Right atrium auricular region (tissue), 2 donors: ENCODE measurements around the gene OSBPL2. TPM values are rescaled to one million over a fixed set of nuclear protein-coding genes. Genes with fewer than 3 reads are reported as not detected.

Experiments
- DNase-seq: peaks from one replicate; pipeline ENCODE4 v3.0.0-alpha.2; 2019; ENCODE audit warnings: low spot score
- H3K27ac ChIP-seq, 2 donors: fragments of 200-600 bp; sonication (generic); 1 replicate in 1 of 2; 2 replicates in 1 of 2; pipeline ENCODE4 v1.5.1; 2016 to 2019
- H3K27me3 ChIP-seq, 2 donors: fragments of 200-600 bp; sonication (generic); one replicate each; pipeline versions ENCODE4 v1.5.1 to v1.6.0; 2017 to 2019
- H3K36me3 ChIP-seq: fragments of 200-600 bp; sonication (generic); one replicate; pipeline ENCODE4 v1.5.1; 2016
- H3K4me1 ChIP-seq, 2 donors: fragments of 200-600 bp; sonication (generic); one replicate each; pipeline versions ENCODE4 v1.5.1 to v1.6.0; 2017 to 2019
- H3K4me3 ChIP-seq, 2 donors: fragments of 200-600 bp; sonication (generic); 1 replicate in 1 of 2; 2 replicates in 1 of 2; pipeline ENCODE4 v1.5.1; 2017 to 2019; ENCODE audit warnings: mild to moderate bottlenecking in 1 of 2, moderate library complexity in 1 of 2
- H3K9me3 ChIP-seq, 2 donors: fragments of 200-600 bp; sonication (generic); one replicate each; pipeline ENCODE4 v1.5.1; 2019
- total RNA-seq, 2 donors: library from RNA; depleted of rRNA; stranded (reverse); fragments of >200 nt; gene quantifications; one replicate each; pipeline ENCODE4 v1.1.0, GENCODE V29; 2016
- TF ChIP-seq, protein P1 (sequence below), 2 donors: fragments of 200-600 bp; sonication (generic); IDR thresholded peaks; one replicate each; pipeline ENCODE4 v1.5.1; 2019; ENCODE audit warnings: antibody characterized with exemption in 2 of 2

Gene OSBPL2
- total RNA-seq, 2 donors from 2014 or later = 27.2 to 29.6 TPM

DNA sequence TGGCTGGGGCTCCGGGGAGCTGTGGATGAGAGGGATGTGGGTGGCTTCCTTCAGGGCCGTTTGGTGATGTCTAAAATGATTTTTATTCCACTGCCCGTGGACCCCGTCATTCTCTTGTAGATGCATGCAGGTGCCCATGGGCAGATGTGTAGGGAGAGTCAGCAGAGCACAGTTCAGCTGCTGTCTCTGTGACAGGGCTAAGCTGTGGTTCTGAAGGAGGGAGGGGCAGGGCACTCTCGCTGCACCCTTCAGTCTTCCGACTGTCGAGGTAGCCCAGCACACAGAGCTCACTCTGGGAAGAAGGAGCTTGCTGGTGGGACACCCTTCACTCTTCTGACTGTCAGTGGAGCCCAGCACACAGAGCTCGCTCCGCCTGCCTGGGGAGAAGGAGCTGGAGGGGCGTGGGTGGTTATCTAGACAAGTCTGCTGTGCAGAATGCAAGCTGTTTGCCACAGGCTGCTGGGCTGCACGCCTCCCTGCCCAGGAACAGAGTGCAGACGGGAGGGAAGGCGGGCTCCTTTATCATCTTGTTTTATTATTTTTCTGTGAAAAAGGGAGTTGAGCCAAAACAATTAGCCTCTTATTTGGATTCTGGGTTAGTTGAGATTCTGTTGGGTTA is 36.1 kb downstream of the OSBPL2 start:
- Histone ChIP-seq H3K27ac (no peak overlapping the region), H3K27me3 (no peaks in the 10 kb centered on the region), H3K4me1 (peaks cover 0 to 19% of the 10 kb centered on the region in 2 donors), H3K36me3 (peaks cover 37% of the 10 kb centered on the region), H3K9me3 (no peaks in the 10 kb centered on the region), H3K4me3 (no peak overlapping the region)
- DNase-seq = no peak
- TF ChIP-seq, protein P1, sequence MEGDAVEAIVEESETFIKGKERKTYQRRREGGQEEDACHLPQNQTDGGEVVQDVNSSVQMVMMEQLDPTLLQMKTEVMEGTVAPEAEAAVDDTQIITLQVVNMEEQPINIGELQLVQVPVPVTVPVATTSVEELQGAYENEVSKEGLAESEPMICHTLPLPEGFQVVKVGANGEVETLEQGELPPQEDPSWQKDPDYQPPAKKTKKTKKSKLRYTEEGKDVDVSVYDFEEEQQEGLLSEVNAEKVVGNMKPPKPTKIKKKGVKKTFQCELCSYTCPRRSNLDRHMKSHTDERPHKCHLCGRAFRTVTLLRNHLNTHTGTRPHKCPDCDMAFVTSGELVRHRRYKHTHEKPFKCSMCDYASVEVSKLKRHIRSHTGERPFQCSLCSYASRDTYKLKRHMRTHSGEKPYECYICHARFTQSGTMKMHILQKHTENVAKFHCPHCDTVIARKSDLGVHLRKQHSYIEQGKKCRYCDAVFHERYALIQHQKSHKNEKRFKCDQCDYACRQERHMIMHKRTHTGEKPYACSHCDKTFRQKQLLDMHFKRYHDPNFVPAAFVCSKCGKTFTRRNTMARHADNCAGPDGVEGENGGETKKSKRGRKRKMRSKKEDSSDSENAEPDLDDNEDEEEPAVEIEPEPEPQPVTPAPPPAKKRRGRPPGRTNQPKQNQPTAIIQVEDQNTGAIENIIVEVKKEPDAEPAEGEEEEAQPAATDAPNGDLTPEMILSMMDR (IDR thresholded peaks at IDR 0.05) = no peak

DNA sequence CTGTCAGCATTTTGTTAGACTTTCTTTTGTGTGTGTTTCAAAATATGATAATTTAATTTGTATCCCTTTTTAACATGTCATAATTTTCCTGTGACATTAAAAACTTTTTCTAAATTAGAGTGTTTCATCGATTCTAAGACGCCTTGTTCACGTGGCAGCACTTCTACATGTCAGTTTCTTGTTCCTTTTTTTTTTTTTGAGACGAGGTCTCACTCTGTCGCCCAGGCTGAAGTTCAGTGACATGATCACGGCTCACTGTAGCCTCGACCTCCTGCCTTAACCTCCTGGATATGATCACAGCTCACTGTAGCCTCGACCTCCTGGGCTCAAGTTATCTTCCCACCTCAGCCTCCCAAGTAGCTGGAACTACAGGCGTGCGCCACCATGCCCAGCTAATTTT is 36.9 kb downstream of the OSBPL2 start:
- Histone ChIP-seq H3K27me3 (no peaks in the 10 kb centered on the region), H3K9me3 (no peaks in the 10 kb centered on the region), H3K36me3 (peaks cover 43% of the 10 kb centered on the region), H3K4me1 (peaks cover 0 to 19% of the 10 kb centered on the region in 2 donors), H3K4me3 (no peak overlapping the region), H3K27ac (no peak overlapping the region)
- no peak for DNase-seq
- TF ChIP-seq, protein P1 (IDR thresholded peaks at IDR 0.05) = no peak

- Histone ChIP-seq H3K9me3 (no peaks in the 10 kb centered on the region), H3K36me3 (peaks cover 55% of the 10 kb centered on the region), H3K4me1 (peaks cover 0 to 19% of the 10 kb centered on the region in 2 donors), H3K4me3 (no peak overlapping the region), H3K27me3 (no peaks in the 10 kb centered on the region), H3K27ac (peak overlapping the region; percentile 45 to 66)
- TF ChIP-seq, protein P1 (IDR thresholded peaks at IDR 0.05) = no peak
- no peak for DNase-seq
These were observed 38.1 kb downstream of the OSBPL2 start for GRCh38 chr20:62276439-62276838.

GRCh38 chr20:62277253-62277652 is 38.9 kb downstream of the OSBPL2 start:
- no peaks in the 10 kb centered on the region for H3K27me3 ChIP-seq
- H3K27ac ChIP-seq = peak overlapping the region; percentile 19 to 66
- H3K4me3 ChIP-seq = no peak overlapping the region
- H3K9me3 ChIP-seq = no peaks in the 10 kb centered on the region
- peaks cover 0 to 20% of the 10 kb centered on the region in 2 donors for H3K4me1 ChIP-seq
- TF ChIP-seq, protein P1 (IDR thresholded peaks at IDR 0.05) = no peak
- H3K36me3 ChIP-seq = peaks cover 59% of the 10 kb centered on the region
- no peak for DNase-seq

DNA sequence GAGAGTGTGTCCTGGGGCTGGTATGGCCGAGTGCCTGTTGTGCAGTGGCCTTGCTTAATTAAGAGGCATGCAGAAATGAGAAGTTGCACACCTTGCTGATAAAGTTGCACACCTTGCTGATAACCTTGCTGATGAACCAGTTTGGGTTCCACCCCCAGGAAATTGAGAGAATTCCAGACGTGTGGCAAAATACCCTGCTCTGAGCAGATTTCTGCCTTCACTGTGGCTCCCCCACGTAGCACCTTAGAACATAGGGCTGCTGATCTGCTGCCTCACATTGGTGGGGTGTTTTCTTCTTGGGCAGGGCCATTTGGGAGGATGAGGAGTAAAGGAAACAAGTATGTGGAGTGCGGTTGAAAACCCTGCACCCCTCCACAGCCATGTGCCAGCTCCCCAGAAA is 42.0 kb downstream of the OSBPL2 start:
- Histone ChIP-seq H3K27ac (no peak overlapping the region), H3K9me3 (no peaks in the 10 kb centered on the region), H3K27me3 (no peaks in the 10 kb centered on the region), H3K36me3 (peaks cover 52% of the 10 kb centered on the region), H3K4me3 (no peak overlapping the region), H3K4me1 (peaks cover 0 to 31% of the 10 kb centered on the region in 2 donors)
- TF ChIP-seq, protein P1 (IDR thresholded peaks at IDR 0.05) = no peak
- no peak for DNase-seq
